SH-SY5Y (cell line): ENCODE measurements around the gene PIPOX.

Experiments
- GATA2 ChIP-seq: IDR thresholded peaks from 2 replicates; pipeline ENCODE4 v1.6.1; 2011; ENCODE audit warnings: mild to moderate bottlenecking, low read depth, low read length
- GATA3 ChIP-seq: IDR thresholded peaks from 2 replicates; pipeline ENCODE4 v1.6.1; 2011; ENCODE audit warnings: low read depth, mild to moderate bottlenecking, low read length, moderate library complexity

- TF ChIP-seq GATA2: peak; percentile 23
- no peak for TF ChIP-seq GATA3
Observed at GRCh38 chr17:29037739-29038084, 5.2 kb upstream of the PIPOX start.
